ENCODE measurements around the gene ERMN. TPM values are rescaled to one million over a fixed set of nuclear protein-coding genes. Genes with fewer than 3 reads are reported as not detected.

Gene ERMN
- total and polyA plus RNA-seq, 2 of the 13 experiments (the other 11 are each of a cell fraction or from before 2014, with no cell fraction given), result not detected

GRCh38 chr2:157361526-157361925 is 35.9 kb upstream of the ERMN start:
- BruUV-seq (replicated peaks), result no TSS peak
- H2AFZ ChIP-seq (ENCODE audit: low read length), result no peak overlapping the region
- H3K36me3 ChIP-seq (replicated peaks in 1 of 2; ENCODE audit: control insufficient read depth in 1 of 2, insufficient read depth in 2 of 2, low read length in 2 of 2), result no peaks in the 10 kb centered on the region
- no peak overlapping the region for H3K4me2 ChIP-seq (ENCODE audit: low read depth, low read length)
- no peaks in the 10 kb centered on the region for H4K20me1 ChIP-seq (ENCODE audit: insufficient read depth, low read length)
- FAIRE-seq (no peak), DNase-seq (ENCODE audit: low spot score) (no peak), ATAC-seq (no peak)
- 0 out of 2 replicates have a peak, but pooled peaks cover 11% of the 10 kb centered on the region for H3K4me1 ChIP-seq (ENCODE audit: insufficient read depth, low read length)
- no peak overlapping the region for H3K27ac ChIP-seq (ENCODE audit: extremely low read length, insufficient read depth, low read length)
- ChIA-PET CTCF (ENCODE audit: low intra/inter-chr PET ratio, low total read pairs) (no interaction called here), POLR2A (no interaction called here)
- H3K79me2 ChIP-seq (ENCODE audit: insufficient read depth, low read length), result no peaks in the 10 kb centered on the region
- intact Hi-C loops (cut with micrococcal nuclease; ENCODE audit: unreplicated experiment), result no loop called here
- no peaks in the 10 kb centered on the region for H3K27me3 ChIP-seq (ENCODE audit: control insufficient read depth in 1 of 2, insufficient read depth in 2 of 2, low read length in 2 of 2)
- no peak overlapping the region for H3K9ac ChIP-seq (ENCODE audit: insufficient read depth, low read depth, low read length)
- H3K9me3 ChIP-seq (ENCODE audit: low read length), result peaks cover 28% of the 10 kb centered on the region
- no peak overlapping the region for H3K4me3 ChIP-seq (replicated peaks in 1 of 3; ENCODE audit: insufficient read depth in 1 of 3, low read depth in 2 of 3, low read length in 3 of 3)
- in situ Hi-C loops (cut with HindIII; ENCODE audit: extremely low pct_ligation_motif_present, low pct_unique_long_range_greater_than_20kb), result no loop called here
- TF ChIP-seq ZNF160 (CRISPR knock-in tag; IDR thresholded peaks at IDR 0.05) (no peak), KAT2B (IDR thresholded peaks at IDR 0.05; ENCODE audit: borderline replicate concordance, low read depth, low read length) (no peak), GLMP (CRISPR knock-in tag; IDR thresholded peaks at IDR 0.05; ENCODE audit: borderline replicate concordance) (no peak), PAX8 (CRISPR knock-in tag; IDR thresholded peaks at IDR 0.05; ENCODE audit: borderline replicate concordance) (no peak), ZNF614 (CRISPR knock-in tag; IDR thresholded peaks at IDR 0.05; ENCODE audit: borderline replicate concordance) (no peak), ZNF362 (CRISPR knock-in tag; IDR thresholded peaks at IDR 0.05; ENCODE audit: borderline replicate concordance) (no peak), FUBP1 (CRISPR knock-in tag; IDR thresholded peaks at IDR 0.05; ENCODE audit: borderline replicate concordance) (no peak), ZMAT3 (CRISPR knock-in tag; conservative IDR thresholded peaks at IDR 0.05) (no peak), PBX3 (CRISPR knock-in tag; IDR thresholded peaks at IDR 0.05; ENCODE audit: borderline replicate concordance) (no peak), YY1 (IDR thresholded peaks at IDR 0.05; ENCODE audit: insufficient read depth, insufficient replicate concordance, low read depth, low read length) (no peak), PLSCR1 (CRISPR knock-in tag; IDR thresholded peaks at IDR 0.05; ENCODE audit: borderline replicate concordance) (no peak), ZNF20 (CRISPR knock-in tag; IDR thresholded peaks at IDR 0.05) (no peak)
